Forelimb muscle (tissue), 1 donor: ENCODE results near the gene CST5. TPM values are rescaled to one million over a fixed set of nuclear protein-coding genes. Genes with fewer than 3 reads are reported as not detected.
"Not testable (repeated sequence)": the region's sequence is repeated elsewhere in the genome, so short reads cannot be mapped to it uniquely, and the experiment has no call there.

Experiments
- DNase-seq: peaks from one replicate; pipeline ENCODE4 v3.0.0-alpha.2; 2013; ENCODE audit warnings: low read depth
- polyA plus RNA-seq: library from polyadenylated mRNA; unstranded; fragments of 120-200 nt; gene quantifications from one replicate; pipeline ENCODE4 v1.2.1, GENCODE V29; 2013; ENCODE audit not compliant: insufficient read length

The CST5 gene
- polyA plus RNA-seq: not detected

GRCh38 chr20:23879328-23879798 is at the start of gene CST5:
Gene CST5 (minus strand): TSS chr20:23879748. CDS start chr20:23879676, 72 bp downstream.
- DNase-seq: no peak

GRCh38 chr20:23928788-23929187 is 49.2 kb upstream of the CST5 start:
- no peak for DNase-seq

- no peak for DNase-seq
Measured at GRCh38 chr20:23928353-23928752, 48.8 kb upstream of the CST5 start.

- DNase-seq: no peak
Measured at GRCh38 chr20:23926944-23927872, 47.7 kb upstream of the CST5 start.

GRCh38 chr20:23926526-23926880 is 47.0 kb upstream of the CST5 start:
- DNase-seq: no peak

GRCh38 chr20:23925789-23926525 is 46.4 kb upstream of the CST5 start:
- DNase-seq: no peak

GRCh38 chr20:23924751-23925150 is 45.2 kb upstream of the CST5 start:
- DNase-seq: no peak

- no peak for DNase-seq
Measured at GRCh38 chr20:23923891-23924435, 44.4 kb upstream of the CST5 start.

- no peak for DNase-seq
Measured at GRCh38 chr20:23923311-23923710, 43.8 kb upstream of the CST5 start.

GRCh38 chr20:23920408-23921325 is 41.1 kb upstream of the CST5 start:
- DNase-seq: no peak

GRCh38 chr20:23918896-23919295 is 39.3 kb upstream of the CST5 start:
- no peak for DNase-seq

GRCh38 chr20:23918101-23918862 is 38.7 kb upstream of the CST5 start:
- DNase-seq: no peak

GRCh38 chr20:23917024-23917725 is 37.6 kb upstream of the CST5 start:
- no peak for DNase-seq

GRCh38 chr20:23915844-23916243 is 36.3 kb upstream of the CST5 start:
- DNase-seq: no peak

- not testable (repeated sequence) for DNase-seq
Measured at GRCh38 chr20:23914469-23914868, 34.9 kb upstream of the CST5 start.

- DNase-seq: no peak
Measured at GRCh38 chr20:23910210-23910609, 30.7 kb upstream of the CST5 start.

GRCh38 chr20:23909390-23909789 is 29.8 kb upstream of the CST5 start:
- DNase-seq: no peak

- no peak for DNase-seq
Measured at GRCh38 chr20:23907579-23907978, 28.0 kb upstream of the CST5 start.

GRCh38 chr20:23902396-23902795 is 22.8 kb upstream of the CST5 start:
- not testable (repeated sequence) for DNase-seq

GRCh38 chr20:23890867-23891266 is 11.3 kb upstream of the CST5 start:
- not testable (repeated sequence) for DNase-seq
